GM12865 (cell line): ENCODE data around the gene GRWD1.
"Not testable (repeated sequence)": the region's sequence is repeated elsewhere in the genome, so short reads cannot be mapped to it uniquely, and the experiment has no call there.

Source experiments
- DNase-seq: peaks from one replicate; pipeline ENCODE4 v3.0.0; 2010; ENCODE audit warnings: low read depth
- H3K4me3 ChIP-seq: 2 replicates; pipeline ENCODE4 v1.5.1; 2011; ENCODE audit warnings: mild to moderate bottlenecking, low read depth, low read length, control low read depth
- TF ChIP-seq, protein P1 (sequence below): IDR thresholded peaks from 2 replicates; pipeline ENCODE4 v1.5.1; 2011; ENCODE audit warnings: low read length, control low read depth, low read depth, inconsistent platforms; ENCODE audit not compliant: insufficient read depth; ENCODE audit errors: missing control alignments

Gene GRWD1

DNA sequence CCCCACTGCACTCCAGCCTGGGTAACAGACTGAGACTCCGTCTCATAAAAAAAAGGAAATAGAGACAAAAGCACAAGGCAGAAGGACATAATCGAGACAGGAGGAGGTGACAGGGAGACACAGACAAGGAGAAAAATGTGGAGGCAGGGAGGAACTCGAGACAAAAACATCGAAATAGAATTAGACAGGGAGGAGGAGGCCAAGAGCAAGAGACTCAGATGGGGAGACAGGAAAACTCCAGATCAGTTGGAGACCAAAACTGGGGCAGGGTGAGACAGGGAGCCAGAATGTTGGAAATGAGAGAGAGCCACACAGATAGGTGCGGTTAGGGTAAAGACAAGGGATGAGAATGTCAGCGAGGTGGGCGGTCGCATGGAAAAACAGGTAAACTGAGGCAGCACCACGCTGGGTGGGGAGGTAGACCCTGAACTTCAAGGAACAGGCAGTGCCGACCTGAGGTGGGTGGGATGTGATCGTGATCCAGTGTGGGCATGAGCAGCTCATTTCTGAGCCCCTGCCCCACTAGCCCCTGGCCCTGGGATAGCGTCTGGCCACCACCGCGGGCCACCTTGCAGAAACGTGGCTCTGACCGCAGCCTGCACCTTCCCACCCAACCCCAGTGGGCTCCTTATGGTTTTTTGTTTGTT lies 38.6 kb downstream of the GRWD1 start:
- no peak for DNase-seq
- TF ChIP-seq, protein P1, sequence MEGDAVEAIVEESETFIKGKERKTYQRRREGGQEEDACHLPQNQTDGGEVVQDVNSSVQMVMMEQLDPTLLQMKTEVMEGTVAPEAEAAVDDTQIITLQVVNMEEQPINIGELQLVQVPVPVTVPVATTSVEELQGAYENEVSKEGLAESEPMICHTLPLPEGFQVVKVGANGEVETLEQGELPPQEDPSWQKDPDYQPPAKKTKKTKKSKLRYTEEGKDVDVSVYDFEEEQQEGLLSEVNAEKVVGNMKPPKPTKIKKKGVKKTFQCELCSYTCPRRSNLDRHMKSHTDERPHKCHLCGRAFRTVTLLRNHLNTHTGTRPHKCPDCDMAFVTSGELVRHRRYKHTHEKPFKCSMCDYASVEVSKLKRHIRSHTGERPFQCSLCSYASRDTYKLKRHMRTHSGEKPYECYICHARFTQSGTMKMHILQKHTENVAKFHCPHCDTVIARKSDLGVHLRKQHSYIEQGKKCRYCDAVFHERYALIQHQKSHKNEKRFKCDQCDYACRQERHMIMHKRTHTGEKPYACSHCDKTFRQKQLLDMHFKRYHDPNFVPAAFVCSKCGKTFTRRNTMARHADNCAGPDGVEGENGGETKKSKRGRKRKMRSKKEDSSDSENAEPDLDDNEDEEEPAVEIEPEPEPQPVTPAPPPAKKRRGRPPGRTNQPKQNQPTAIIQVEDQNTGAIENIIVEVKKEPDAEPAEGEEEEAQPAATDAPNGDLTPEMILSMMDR: no peak
- no peak overlapping the region for H3K4me3 ChIP-seq

- H3K4me3 ChIP-seq: no peak overlapping the region
- DNase-seq: no peak
- TF ChIP-seq, protein P1: no peak
Observed at GRCh38 chr19:48484931-48485612, 39.3 kb downstream of the GRWD1 start.

GRCh38 chr19:48486706-48487105 lies 40.9 kb downstream of the GRWD1 start:
- DNase-seq: not testable (repeated sequence)

DNA sequence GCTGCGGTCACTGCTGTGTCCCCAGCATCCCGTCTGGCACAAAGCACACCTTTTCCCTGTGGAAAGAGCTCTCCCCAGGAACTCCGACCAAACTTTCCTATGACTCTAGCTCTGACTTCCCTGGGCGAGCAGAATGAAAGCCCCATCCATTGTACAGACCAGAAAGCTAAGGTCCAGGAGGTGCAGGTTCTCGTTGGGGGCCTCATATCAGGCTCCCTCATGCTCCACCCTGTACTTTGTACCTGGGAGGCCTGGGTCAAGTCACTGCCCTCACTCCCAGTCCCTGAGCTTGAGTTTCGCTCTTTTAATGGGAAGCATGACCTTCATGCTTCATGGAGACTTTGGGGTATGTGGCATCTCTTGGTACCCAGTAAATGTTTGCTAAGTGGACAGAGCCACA lies 41.8 kb downstream of the GRWD1 start:
- DNase-seq: no peak
- TF ChIP-seq, protein P1: no peak
- no peak overlapping the region for H3K4me3 ChIP-seq

More at GRCh38 chr19:48486706-48487105, 40.9 kb downstream of the GRWD1 start:
- not testable (repeated sequence) for H3K4me3 ChIP-seq

- TF ChIP-seq, protein P1: no peak
- DNase-seq: no peak
- H3K4me3 ChIP-seq: no peak overlapping the region
Observed at GRCh38 chr19:48487948-48488347, 42.2 kb downstream of the GRWD1 start.

- H3K4me3 ChIP-seq, DNase-seq: not testable (repeated sequence)
Observed at GRCh38 chr19:48488478-48488877, 42.7 kb downstream of the GRWD1 start.

DNA sequence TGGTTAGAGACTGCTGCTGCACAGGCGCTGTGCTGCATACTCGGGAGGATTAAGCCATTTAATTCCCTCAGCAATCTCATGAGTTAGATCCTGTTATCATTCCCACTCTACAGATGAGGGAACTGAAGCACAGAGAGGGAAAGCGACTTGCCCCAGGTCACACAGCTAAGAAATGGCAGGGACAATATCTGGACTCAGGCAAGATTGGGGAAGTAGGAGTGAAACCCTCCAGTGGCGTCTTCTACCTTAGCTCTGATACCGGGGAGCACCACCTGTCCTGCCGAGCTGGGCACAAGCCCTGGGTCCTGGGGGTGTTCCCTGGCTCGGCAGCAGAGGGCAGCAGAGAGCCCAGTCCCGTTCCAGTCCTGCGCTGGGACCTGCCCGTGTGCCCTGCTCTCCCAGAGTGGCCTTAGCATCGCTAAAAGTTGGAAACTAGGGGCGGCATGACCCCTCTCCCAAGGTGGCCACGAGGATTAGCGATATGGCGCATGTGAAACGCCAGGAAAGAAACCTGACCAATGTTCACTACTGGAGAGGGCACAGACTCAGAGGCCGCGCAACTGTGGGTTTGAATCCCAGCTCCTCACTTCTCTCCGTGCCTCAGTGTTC lies 43.9 kb downstream of the GRWD1 start:
- DNase-seq: peak; percentile 86
- no peak overlapping the region for H3K4me3 ChIP-seq
- TF ChIP-seq, protein P1: peak; percentile 98
